Measurements from ENCODE around the gene DPEP1.

DPEP1 gene

DNA sequence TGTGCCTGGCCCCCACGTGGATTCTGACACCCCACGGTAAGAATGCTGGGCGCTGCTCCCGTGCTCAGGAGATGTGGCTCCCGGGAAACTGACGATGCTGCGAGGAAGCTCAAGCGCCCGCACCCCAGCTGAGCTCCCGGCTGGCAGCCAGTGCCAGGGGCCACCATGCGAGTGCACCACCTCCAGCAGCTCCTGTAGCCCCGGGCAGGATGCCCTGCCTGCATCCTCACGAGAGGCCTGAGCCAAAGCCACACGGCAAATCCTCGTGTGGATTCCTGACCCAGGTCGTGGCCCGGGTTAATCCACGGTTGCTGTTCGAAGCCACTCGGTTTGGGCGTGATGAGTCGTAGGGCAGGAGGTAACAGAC lies 11.6 kb upstream of the DPEP1 start:
- no peak for DNase-seq (ENCODE audit: low read depth, low spot score)
- ChIA-PET CTCF (interaction anchor here (0.9 to 3.9 kb wide), 5 partner anchors 13 to 98 kb away, joined by 3 to 20 read pairs (median 4); partner anchors contain the start of gene CPNE7), POLR2A (interaction anchor here (0.5 to 1.2 kb wide), 4 partner anchors 12 to 72 kb away, joined by 3 read pairs; no protein-coding TSS in a partner anchor)
- TF ChIP-seq, protein P1, sequence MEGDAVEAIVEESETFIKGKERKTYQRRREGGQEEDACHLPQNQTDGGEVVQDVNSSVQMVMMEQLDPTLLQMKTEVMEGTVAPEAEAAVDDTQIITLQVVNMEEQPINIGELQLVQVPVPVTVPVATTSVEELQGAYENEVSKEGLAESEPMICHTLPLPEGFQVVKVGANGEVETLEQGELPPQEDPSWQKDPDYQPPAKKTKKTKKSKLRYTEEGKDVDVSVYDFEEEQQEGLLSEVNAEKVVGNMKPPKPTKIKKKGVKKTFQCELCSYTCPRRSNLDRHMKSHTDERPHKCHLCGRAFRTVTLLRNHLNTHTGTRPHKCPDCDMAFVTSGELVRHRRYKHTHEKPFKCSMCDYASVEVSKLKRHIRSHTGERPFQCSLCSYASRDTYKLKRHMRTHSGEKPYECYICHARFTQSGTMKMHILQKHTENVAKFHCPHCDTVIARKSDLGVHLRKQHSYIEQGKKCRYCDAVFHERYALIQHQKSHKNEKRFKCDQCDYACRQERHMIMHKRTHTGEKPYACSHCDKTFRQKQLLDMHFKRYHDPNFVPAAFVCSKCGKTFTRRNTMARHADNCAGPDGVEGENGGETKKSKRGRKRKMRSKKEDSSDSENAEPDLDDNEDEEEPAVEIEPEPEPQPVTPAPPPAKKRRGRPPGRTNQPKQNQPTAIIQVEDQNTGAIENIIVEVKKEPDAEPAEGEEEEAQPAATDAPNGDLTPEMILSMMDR (IDR thresholded peaks at IDR 0.05; ENCODE audit: insufficient read depth, low read length, missing control alignments) = no peak
- no peak overlapping the region; the same call in 1 of the 2 replicates for H3K4me3 ChIP-seq (ENCODE audit: low read depth, low read length)

DNA sequence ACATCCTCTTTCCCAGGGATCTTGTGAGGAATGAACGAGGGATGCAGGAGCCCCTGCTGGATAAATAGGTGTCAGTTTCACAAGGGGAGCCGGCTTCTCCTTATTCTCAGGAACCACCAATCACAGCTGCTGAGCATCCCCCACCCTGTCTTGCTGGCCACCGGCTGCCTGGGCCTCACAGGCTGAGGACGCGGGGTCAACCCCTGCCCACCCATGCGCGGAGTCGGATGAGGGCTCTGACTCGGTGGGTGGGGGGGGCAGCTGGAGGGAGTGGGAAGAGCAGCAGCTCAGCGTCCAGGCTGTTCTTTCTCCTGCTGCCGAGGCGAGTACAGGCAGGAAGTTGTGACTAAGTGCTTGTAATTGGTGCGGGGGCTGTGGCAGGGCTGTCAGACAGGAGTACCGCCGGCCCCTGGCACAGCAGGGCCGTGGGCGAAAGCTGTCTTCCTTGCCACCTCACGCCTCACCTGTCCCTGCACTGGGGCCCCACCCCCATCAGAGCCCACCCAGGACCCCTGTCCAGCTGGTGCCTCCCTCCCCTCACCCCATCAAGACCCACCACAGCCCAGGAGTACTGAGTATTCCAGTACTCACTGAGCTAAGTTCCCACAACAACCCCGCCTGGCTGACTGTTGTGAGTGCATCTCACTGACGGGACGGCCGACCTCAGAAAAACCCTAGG lies 11.0 kb upstream of the DPEP1 start:
- peak overlapping the region; percentile 32 for H3K4me3 ChIP-seq (ENCODE audit: low read depth, low read length)
- ChIA-PET POLR2A (interaction anchor here (0.5 to 1.2 kb wide), 5 partner anchors 12 to 40 kb away, joined by 3 read pairs; no protein-coding TSS in a partner anchor), CTCF (interaction anchor here (0.9 to 3.9 kb wide), 4 partner anchors 13 to 48 kb away, joined by 3 to 20 read pairs (median 5); partner anchors contain the start of gene CPNE7)
- no peak for DNase-seq (ENCODE audit: low read depth, low spot score)
- TF ChIP-seq, protein P1 (IDR thresholded peaks at IDR 0.05; ENCODE audit: insufficient read depth, low read length, missing control alignments) = no peak

DNA sequence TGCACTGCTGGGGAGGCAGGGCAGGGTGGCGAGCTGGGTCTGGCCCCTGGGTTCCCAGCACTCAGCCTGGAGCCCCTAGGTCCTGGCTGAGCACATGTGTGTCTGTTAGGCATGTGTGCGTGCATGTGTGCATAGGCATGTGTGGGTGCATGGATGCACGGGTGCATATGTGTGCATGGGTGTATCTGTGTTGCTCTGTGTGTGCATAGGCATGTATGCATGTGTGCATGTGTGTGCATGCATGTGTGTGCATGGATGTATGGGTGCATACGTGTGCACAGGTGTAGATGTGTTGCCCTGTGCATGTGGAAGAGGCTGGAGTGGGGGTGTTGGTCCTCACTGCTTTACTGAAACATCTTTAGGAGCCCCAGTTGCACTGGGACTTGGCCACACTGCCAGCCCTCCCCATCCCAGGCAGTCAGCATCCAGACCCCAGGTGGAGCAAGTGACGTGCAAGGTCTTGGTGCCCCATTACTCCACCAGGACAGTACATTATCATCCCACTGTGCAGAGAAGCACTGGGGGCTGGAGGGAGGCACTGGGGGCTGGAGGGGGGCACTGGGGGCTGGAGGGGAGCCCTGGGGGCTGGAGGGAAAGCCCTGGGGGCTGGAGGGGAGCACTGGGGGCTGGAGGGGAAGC lies 10.4 kb upstream of the DPEP1 start:
- CTCF ChIA-PET = interaction anchor here (1.1 to 3.9 kb wide), 3 partner anchors 12 to 39 kb away, joined by 4 to 20 read pairs (median 6); partner anchors contain the start of gene CPNE7
- POLR2A ChIA-PET = interaction anchor here (0.5 to 0.8 kb wide), 2 partner anchors 19 to 39 kb away, joined by 3 read pairs; no protein-coding TSS in a partner anchor
- TF ChIP-seq, protein P1 (IDR thresholded peaks at IDR 0.05; ENCODE audit: insufficient read depth, low read length, missing control alignments) = no peak
- H3K4me3 ChIP-seq (ENCODE audit: low read depth, low read length) = no peak overlapping the region
- DNase-seq (ENCODE audit: low read depth, low spot score) = no peak

DNA sequence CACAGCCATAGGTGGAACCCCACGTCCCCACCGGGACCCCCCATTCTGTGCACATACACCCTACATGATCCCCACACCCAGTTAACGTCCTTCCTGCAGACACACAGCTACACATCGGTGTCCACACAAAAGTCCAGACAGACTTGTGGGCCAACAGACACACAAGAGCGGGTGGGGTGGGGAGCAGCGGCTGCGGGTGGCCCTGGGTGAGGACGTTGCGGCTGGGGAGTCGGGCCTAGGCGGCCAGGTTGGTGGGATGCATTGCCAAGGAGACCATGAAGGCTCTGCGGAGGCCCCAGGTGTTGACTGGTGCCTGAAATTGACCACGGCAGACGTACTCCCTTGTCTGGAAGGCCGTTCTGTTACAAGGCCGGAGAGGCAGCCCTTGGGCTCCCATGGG lies 8.7 kb upstream of the DPEP1 start:
- POLR2A ChIA-PET = no interaction called here
- no peak for DNase-seq (ENCODE audit: low read depth, low spot score)
- CTCF ChIA-PET = no interaction called here
- TF ChIP-seq, protein P1 (IDR thresholded peaks at IDR 0.05; ENCODE audit: insufficient read depth, low read length, missing control alignments) = no peak
- H3K4me3 ChIP-seq (ENCODE audit: low read depth, low read length) = no peak overlapping the region

DNA sequence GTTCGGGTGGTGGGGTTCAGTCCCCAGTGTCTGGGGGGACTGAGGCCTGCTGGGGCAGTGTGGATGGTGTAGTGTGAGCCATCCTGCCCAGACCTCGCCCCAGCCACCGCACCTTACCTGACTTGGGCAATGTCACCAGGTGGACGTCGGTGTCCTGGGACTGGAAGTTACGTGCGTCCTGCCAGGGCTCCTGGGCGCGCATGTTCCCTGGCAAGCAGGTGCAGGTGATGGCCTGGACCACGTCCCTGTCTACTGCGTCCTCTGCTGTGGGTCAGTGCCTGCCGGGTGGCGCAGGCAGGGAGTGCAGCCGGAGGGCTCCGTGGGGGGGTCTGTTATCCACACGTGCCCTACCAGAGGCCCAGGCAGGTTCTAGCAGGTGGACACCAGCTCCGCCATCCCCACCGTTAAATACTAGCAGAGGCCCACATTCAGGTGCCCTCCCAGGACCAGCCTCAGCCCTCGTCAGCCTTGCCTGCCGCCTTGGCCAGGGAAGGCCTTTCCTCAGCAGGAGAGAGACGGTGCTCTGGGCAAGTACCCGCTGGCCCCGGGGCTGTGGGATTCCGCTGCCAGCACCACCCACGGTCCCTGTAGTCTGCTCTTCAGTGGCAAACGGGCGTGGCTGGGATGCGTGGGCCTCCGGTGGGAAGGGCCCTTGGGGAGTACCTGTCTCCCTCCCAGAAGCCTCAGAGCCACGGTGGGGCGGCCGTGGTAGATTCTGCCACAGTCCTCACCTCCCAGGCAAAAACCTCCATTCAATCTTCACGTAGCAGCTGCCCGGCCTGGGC lies 8.1 kb upstream of the DPEP1 start:
- TF ChIP-seq, protein P1 (IDR thresholded peaks at IDR 0.05; ENCODE audit: insufficient read depth, low read length, missing control alignments) = no peak
- no peak overlapping the region for H3K4me3 ChIP-seq (ENCODE audit: low read depth, low read length)
- POLR2A ChIA-PET = no interaction called here
- CTCF ChIA-PET = no interaction called here
- DNase-seq (ENCODE audit: low read depth, low spot score) = no peak

All from AG04449 (cell line).